HepG2 (cell line): ENCODE measurements around the gene CHMP6. TPM values are rescaled to one million over a fixed set of nuclear protein-coding genes. Genes with fewer than 3 reads are reported as not detected.
A peak's percentile ranks its signal among the peaks of the same experiment; 100 is the strongest.

Source experiments
- ELF4 ChIP-seq: sonication (generic); formaldehyde crosslinking; IDR thresholded peaks from 2 replicates; pipeline ENCODE4 v1.5.0; 2020; ENCODE audit warnings: missing genetic modification reagents, mild to moderate bottlenecking, moderate library complexity, borderline replicate concordance
- KDM5B ChIP-seq: sonication (generic); formaldehyde crosslinking; IDR thresholded peaks from 2 replicates; pipeline ENCODE4 v1.4.0; 2020; ENCODE audit warnings: missing genetic modification reagents, mild to moderate bottlenecking, borderline replicate concordance
- MED1 ChIP-seq: sonication (generic); formaldehyde crosslinking; IDR thresholded peaks from 2 replicates; pipeline ENCODE4 v1.4.0; 2020; ENCODE audit warnings: missing genetic modification reagents
- MTF2 ChIP-seq: sonication (generic); formaldehyde crosslinking; IDR thresholded peaks from 2 replicates; pipeline ENCODE4 v1.5.0; 2020; ENCODE audit warnings: missing genetic modification reagents, borderline replicate concordance
- TRIM24 ChIP-seq: sonication (generic); formaldehyde crosslinking; IDR thresholded peaks from 2 replicates; pipeline ENCODE4 v1.8.0; 2022; ENCODE audit warnings: mild to moderate bottlenecking, missing genetic modification reagents
- ZFP41 ChIP-seq: sonication (generic); formaldehyde crosslinking; IDR thresholded peaks from 2 replicates; pipeline ENCODE4 v1.4.0; 2020; ENCODE audit warnings: mild to moderate bottlenecking, missing genetic modification reagents, borderline replicate concordance
- ZNF180 ChIP-seq: sonication (generic); formaldehyde crosslinking; IDR thresholded peaks from 2 replicates; pipeline ENCODE4 v1.4.0; 2020; ENCODE audit warnings: low read depth, missing genetic modification reagents, borderline replicate concordance
- ZNF292 ChIP-seq: sonication (generic); formaldehyde crosslinking; IDR thresholded peaks from 2 replicates; pipeline ENCODE4 v1.8.1; 2022; ENCODE audit warnings: mild to moderate bottlenecking, low read depth, missing genetic modification reagents, borderline replicate concordance
- ZNF792 ChIP-seq: IDR thresholded peaks from 2 replicates; pipeline ENCODE4 v1.6.1; 2016
- ZNF891 ChIP-seq: sonication (generic); formaldehyde crosslinking; IDR thresholded peaks from 2 replicates; pipeline ENCODE4 v1.5.0; 2020; ENCODE audit warnings: mild to moderate bottlenecking, missing genetic modification reagents
- polyA plus RNA-seq, 8 experiments: library from polyadenylated mRNA; depleted of rRNA in 3 of 8; stranded (reverse) in 7 of 8; unstranded in 1 of 8; fragments of >200 nt; fragmentation: Illumina TruSeq in 4 of 8; extraction: Trizol in 4 of 8; gene quantifications; 2 replicates each; pipeline versions ENCODE4 v1.2.1 to v1.2.3, GENCODE V29; 2011 to 2016; ENCODE audit warnings: low read depth in 4 of 8, missing spikeins in 1 of 8, mixed read lengths in 1 of 8; ENCODE audit not compliant: insufficient read depth in 1 of 8
- total RNA-seq, 5 experiments: library from RNA; depleted of rRNA; stranded (reverse); fragments of >200 nt; fragmentation: Illumina TruSeq; extraction: Trizol; gene quantifications; 2 replicates each; pipeline ENCODE4 v1.2.3, GENCODE V29; 2016; ENCODE audit warnings: low read depth in 1 of 5
- TF ChIP-seq, protein P1 (sequence below): sonication (generic); formaldehyde crosslinking; IDR thresholded peaks from 2 replicates; pipeline ENCODE4 v1.8.1; 2023; ENCODE audit warnings: missing genetic modification reagents, inconsistent platforms, borderline replicate concordance
- TF ChIP-seq, protein P2 (sequence below): fragments of 450-650 bp; IDR thresholded peaks from 2 replicates; pipeline ENCODE4 v1.6.1; 2016
- TF ChIP-seq, protein P3 (sequence below): sonication (generic); formaldehyde crosslinking; IDR thresholded peaks from 2 replicates; pipeline ENCODE4 v1.4.0; 2020; ENCODE audit warnings: missing genetic modification reagents, mild to moderate bottlenecking, borderline replicate concordance
- TF ChIP-seq, protein P4 (sequence below): sonication (generic); formaldehyde crosslinking; IDR thresholded peaks from 2 replicates; pipeline ENCODE4 v1.4.0; 2020; ENCODE audit warnings: missing genetic modification reagents, mild to moderate bottlenecking, borderline replicate concordance

CHMP6 gene
- total and polyA plus RNA-seq, 2 of the 13 experiments (the other 11 are each of a cell fraction or from before 2014, with no cell fraction given) = 11.1 to 24.2 TPM

DNA sequence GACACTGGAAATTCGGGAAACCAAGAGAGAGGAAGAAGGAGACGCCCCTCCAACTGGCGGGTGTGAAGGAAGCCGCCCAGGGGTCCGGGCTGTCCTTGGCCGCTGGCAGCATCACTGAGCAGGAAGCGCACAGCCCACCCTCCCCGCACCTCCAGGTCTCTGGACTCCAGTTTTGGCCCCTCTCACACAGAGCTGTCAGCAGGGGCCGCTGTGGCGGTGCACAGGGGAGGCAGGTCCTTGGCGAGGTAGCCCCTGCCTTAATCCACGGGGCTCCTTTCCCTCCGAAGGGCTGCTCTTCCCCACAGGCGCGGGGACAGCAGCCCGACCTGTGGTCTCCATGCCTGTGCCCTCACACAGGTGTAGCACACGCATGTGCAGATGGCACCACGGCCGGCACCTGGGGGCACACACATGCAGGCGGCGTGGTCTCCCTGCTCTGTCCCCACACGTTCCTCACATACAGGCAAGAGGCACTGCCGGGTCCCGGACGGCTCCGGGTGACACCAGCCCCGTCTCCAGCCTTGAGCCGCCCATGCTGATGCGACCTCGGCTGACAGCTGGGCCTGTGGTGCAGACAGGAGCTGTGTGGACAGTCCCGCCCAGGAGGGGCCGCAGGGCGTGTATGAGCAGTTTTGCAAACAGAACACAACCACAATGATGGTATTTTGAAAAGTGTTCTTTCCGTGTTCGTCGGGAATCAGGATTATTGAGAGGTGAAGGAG is 26.6 kb upstream of the CHMP6 start (continued):
- TF ChIP-seq, protein P1, sequence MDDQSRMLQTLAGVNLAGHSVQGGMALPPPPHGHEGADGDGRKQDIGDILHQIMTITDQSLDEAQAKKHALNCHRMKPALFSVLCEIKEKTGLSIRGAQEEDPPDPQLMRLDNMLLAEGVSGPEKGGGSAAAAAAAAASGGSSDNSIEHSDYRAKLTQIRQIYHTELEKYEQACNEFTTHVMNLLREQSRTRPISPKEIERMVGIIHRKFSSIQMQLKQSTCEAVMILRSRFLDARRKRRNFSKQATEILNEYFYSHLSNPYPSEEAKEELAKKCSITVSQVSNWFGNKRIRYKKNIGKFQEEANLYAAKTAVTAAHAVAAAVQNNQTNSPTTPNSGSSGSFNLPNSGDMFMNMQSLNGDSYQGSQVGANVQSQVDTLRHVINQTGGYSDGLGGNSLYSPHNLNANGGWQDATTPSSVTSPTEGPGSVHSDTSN (CRISPR knock-in tag) = no peak
- TF ChIP-seq MED1 (CRISPR knock-in tag) = no peak
- TF ChIP-seq ZNF792 (CRISPR knock-in tag) = no peak
- TF ChIP-seq ZNF891 = peak; percentile 19; the same call in 1 of the 2 replicates
- no peak for TF ChIP-seq ZNF180 (CRISPR knock-in tag)
- no peak for TF ChIP-seq ZNF292 (CRISPR knock-in tag)
- TF ChIP-seq, protein P2, sequence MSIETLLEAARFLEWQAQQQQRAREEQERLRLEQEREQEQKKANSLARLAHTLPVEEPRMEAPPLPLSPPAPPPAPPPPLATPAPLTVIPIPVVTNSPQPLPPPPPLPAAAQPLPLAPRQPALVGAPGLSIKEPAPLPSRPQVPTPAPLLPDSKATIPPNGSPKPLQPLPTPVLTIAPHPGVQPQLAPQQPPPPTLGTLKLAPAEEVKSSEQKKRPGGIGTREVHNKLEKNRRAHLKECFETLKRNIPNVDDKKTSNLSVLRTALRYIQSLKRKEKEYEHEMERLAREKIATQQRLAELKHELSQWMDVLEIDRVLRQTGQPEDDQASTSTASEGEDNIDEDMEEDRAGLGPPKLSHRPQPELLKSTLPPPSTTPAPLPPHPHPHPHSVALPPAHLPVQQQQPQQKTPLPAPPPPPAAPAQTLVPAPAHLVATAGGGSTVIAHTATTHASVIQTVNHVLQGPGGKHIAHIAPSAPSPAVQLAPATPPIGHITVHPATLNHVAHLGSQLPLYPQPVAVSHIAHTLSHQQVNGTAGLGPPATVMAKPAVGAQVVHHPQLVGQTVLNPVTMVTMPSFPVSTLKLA = no peak
- TF ChIP-seq KDM5B (CRISPR knock-in tag) = peak; percentile 32; the same call in 1 of the 2 replicates
- no peak for TF ChIP-seq ZFP41 (CRISPR knock-in tag)
- TF ChIP-seq ELF4 (CRISPR knock-in tag) = no peak
- TF ChIP-seq MTF2 (CRISPR knock-in tag) = no peak
- TF ChIP-seq, protein P3, sequence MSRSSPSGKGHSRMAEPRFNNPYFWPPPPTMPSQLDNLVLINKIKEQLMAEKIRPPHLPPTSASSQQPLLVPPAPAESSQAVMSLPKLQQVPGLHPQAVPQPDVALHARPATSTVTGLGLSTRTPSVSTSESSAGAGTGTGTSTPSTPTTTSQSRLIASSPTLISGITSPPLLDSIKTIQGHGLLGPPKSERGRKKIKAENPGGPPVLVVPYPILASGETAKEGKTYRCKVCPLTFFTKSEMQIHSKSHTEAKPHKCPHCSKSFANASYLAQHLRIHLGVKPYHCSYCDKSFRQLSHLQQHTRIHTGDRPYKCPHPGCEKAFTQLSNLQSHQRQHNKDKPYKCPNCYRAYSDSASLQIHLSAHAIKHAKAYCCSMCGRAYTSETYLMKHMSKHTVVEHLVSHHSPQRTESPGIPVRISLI = no peak
- TF ChIP-seq, protein P4, sequence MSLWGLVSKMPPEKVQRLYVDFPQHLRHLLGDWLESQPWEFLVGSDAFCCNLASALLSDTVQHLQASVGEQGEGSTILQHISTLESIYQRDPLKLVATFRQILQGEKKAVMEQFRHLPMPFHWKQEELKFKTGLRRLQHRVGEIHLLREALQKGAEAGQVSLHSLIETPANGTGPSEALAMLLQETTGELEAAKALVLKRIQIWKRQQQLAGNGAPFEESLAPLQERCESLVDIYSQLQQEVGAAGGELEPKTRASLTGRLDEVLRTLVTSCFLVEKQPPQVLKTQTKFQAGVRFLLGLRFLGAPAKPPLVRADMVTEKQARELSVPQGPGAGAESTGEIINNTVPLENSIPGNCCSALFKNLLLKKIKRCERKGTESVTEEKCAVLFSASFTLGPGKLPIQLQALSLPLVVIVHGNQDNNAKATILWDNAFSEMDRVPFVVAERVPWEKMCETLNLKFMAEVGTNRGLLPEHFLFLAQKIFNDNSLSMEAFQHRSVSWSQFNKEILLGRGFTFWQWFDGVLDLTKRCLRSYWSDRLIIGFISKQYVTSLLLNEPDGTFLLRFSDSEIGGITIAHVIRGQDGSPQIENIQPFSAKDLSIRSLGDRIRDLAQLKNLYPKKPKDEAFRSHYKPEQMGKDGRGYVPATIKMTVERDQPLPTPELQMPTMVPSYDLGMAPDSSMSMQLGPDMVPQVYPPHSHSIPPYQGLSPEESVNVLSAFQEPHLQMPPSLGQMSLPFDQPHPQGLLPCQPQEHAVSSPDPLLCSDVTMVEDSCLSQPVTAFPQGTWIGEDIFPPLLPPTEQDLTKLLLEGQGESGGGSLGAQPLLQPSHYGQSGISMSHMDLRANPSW (CRISPR knock-in tag) = no peak
- TF ChIP-seq TRIM24 (CRISPR knock-in tag) = no peak
